IMR-90 (cell line): ENCODE measurements around the gene CALML3. TPM values are rescaled to one million over a fixed set of nuclear protein-coding genes. Genes with fewer than 3 reads are reported as not detected.

ENCODE experiments used
- ATAC-seq: fragments of 200-7000 bp; cut with Tn5 transposase; 2 replicates; pipeline ENCODE4 v1.9.1; 2020; ENCODE audit warnings: low read depth, mild to moderate bottlenecking, moderate library complexity
- BruUV-seq: library from RNA; stranded (reverse); fragments of 400-500 nt; replicated peaks from 2 replicates; lab custom pipeline; 2021; lab: Mats Ljungman, UMichigan
- CTCF ChIA-PET: fragments of 300-600 bp; formaldehyde crosslinking; extraction: SDS; loops from one replicate; lab custom pipeline; 2021; ENCODE audit warnings: antibody characterized with exemption; lab: Yijun Ruan, JAX
- POLR2A ChIA-PET: fragments of 300-600 bp; sonication (Branson Sonifier 250); formaldehyde crosslinking; loops from one replicate; lab custom pipeline; 2022; ENCODE audit warnings: antibody characterized with exemption; ENCODE audit not compliant: unreplicated experiment; lab: Charles Lee
- DNase-seq: peaks from one replicate; pipeline ENCODE4 v3.0.0; 2013
- H2AFZ ChIP-seq: replicated peaks from 2 replicates; pipeline ENCODE3; 2013; ENCODE audit warnings: low read length, mild to moderate bottlenecking; ENCODE audit not compliant: poor library complexity
- H2AK5ac ChIP-seq: 2 replicates; pipeline ENCODE4 v1.6.1; 2013; ENCODE audit warnings: low read depth, low read length, inconsistent platforms
- H2AK9ac ChIP-seq: replicated peaks from 2 replicates; pipeline ENCODE3; 2013; ENCODE audit warnings: mild to moderate bottlenecking, low read depth, low read length, moderate library complexity; ENCODE audit not compliant: poor library complexity
- H2BK120ac ChIP-seq: 2 replicates; pipeline ENCODE4 v1.6.1; 2013; ENCODE audit warnings: low read depth, low read length, inconsistent platforms
- H2BK15ac ChIP-seq: 3 replicates; pipeline ENCODE4 v1.6.1; 2013; ENCODE audit warnings: low read depth, low read length, inconsistent platforms
- H2BK20ac ChIP-seq: 2 replicates; pipeline ENCODE4 v1.6.1; 2013; ENCODE audit warnings: low read depth, mild to moderate bottlenecking, inconsistent platforms, low read length, moderate library complexity
- H2BK5ac ChIP-seq: 2 replicates; pipeline ENCODE4 v1.6.1; 2013; ENCODE audit warnings: mild to moderate bottlenecking, low read depth, low read length, inconsistent platforms; ENCODE audit not compliant: poor library complexity, severe bottlenecking
- H3K14ac ChIP-seq: replicated peaks from 2 replicates; pipeline ENCODE4 v1.6.1; 2013; ENCODE audit warnings: low read depth, low read length, inconsistent platforms
- H3K18ac ChIP-seq: 2 replicates; pipeline ENCODE4 v1.6.1; 2013; ENCODE audit warnings: low read depth, low read length, control low read depth
- H3K23ac ChIP-seq: 2 replicates; pipeline ENCODE4 v1.6.1; 2013; ENCODE audit warnings: low read depth, low read length, inconsistent platforms
- H3K27ac ChIP-seq: 2 replicates; pipeline ENCODE4 v1.5.1; 2013; ENCODE audit warnings: mild to moderate bottlenecking, control low read depth, low read length; ENCODE audit not compliant: insufficient read depth
- H3K27me3 ChIP-seq: 2 replicates; pipeline ENCODE4 v1.6.1; 2013; ENCODE audit warnings: low read length; ENCODE audit not compliant: control insufficient read depth, insufficient read depth
- H3K36me3 ChIP-seq: 2 replicates; pipeline ENCODE4 v1.6.1; 2013; ENCODE audit warnings: low read length, mixed read lengths; ENCODE audit not compliant: control insufficient read depth, insufficient read depth
- H3K4ac ChIP-seq: 2 replicates; pipeline ENCODE4 v1.6.1; 2013; ENCODE audit warnings: low read depth, low read length, inconsistent platforms
- H3K4me1 ChIP-seq: 2 replicates; pipeline ENCODE4 v1.6.1; 2013; ENCODE audit warnings: low read length, mixed read lengths; ENCODE audit not compliant: control insufficient read depth, insufficient read depth
- H3K4me2 ChIP-seq: 2 replicates; pipeline ENCODE4 v1.6.1; 2013; ENCODE audit warnings: low read depth, mild to moderate bottlenecking, control low read depth, low read length, moderate library complexity
- H3K4me3 ChIP-seq: 2 replicates; pipeline ENCODE4 v1.5.1; 2013; ENCODE audit warnings: low read depth, mild to moderate bottlenecking, control low read depth, low read length, moderate library complexity; ENCODE audit not compliant: insufficient read depth
- H3K56ac ChIP-seq: 2 replicates; pipeline ENCODE4 v1.6.1; 2013; ENCODE audit warnings: low read length, inconsistent platforms; ENCODE audit not compliant: insufficient read depth; ENCODE audit errors: extremely low read depth
- H3K79me1 ChIP-seq, 2 experiments: 2 replicates each; pipeline ENCODE4 v1.6.1; 2013; ENCODE audit warnings: low read length in 2 of 2, inconsistent platforms in 1 of 2, low read depth in 1 of 2
- H3K9ac ChIP-seq: 2 replicates; pipeline ENCODE4 v1.6.1; 2013; ENCODE audit warnings: low read depth, low read length, control low read depth
- H3K9me1 ChIP-seq: 2 replicates; pipeline ENCODE4 v1.6.1; 2013; ENCODE audit warnings: low read length, inconsistent platforms; ENCODE audit not compliant: insufficient read depth
- H3K9me3 ChIP-seq: 2 replicates; pipeline ENCODE4 v1.6.1; 2013; ENCODE audit warnings: low read length; ENCODE audit not compliant: control insufficient read depth, insufficient read depth
- H4K20me1 ChIP-seq: 2 replicates; pipeline ENCODE4 v1.6.1; 2013; ENCODE audit warnings: low read length, inconsistent platforms; ENCODE audit not compliant: insufficient read depth
- H4K5ac ChIP-seq: 2 replicates; pipeline ENCODE4 v1.6.1; 2013; ENCODE audit warnings: mild to moderate bottlenecking, low read depth, low read length, control low read depth
- H4K8ac ChIP-seq, 2 experiments: 2 replicates each; pipeline ENCODE4 v1.6.1; 2013; ENCODE audit warnings: low read depth in 2 of 2, low read length in 2 of 2, control low read depth in 1 of 2, inconsistent platforms in 1 of 2
- H4K91ac ChIP-seq: 2 replicates; pipeline ENCODE4 v1.6.1; 2013; ENCODE audit warnings: low read depth, low read length, inconsistent platforms; ENCODE audit not compliant: insufficient read depth
- CEBPB ChIP-seq: IDR thresholded peaks from 2 replicates; pipeline ENCODE4 v1.6.1; 2012; ENCODE audit warnings: low read depth, low read length, improper control_type of control experiment
- FOS ChIP-seq: fragments of 150-350 bp; IDR thresholded peaks from 2 replicates; pipeline ENCODE4 v1.6.1; 2016; ENCODE audit warnings: low read depth, low read length
- RAD21 ChIP-seq: IDR thresholded peaks from 2 replicates; pipeline ENCODE4 v1.6.1; 2012; ENCODE audit warnings: low read length, improper control_type of control experiment
- WGBS, 2 experiments: methylation state at CpG; one replicate each; pipeline versions ENCODE4 v1.1.5 to v1.1.7; 2013; ENCODE audit warnings: missing lambda C conversion rate in 2 of 2; ENCODE audit not compliant: insufficient read length in 1 of 2; ENCODE audit errors: extremely low coverage in 2 of 2; 5-methylcytosine and 5-hydroxymethylcytosine counted together
- dilution Hi-C: fragments of 300-500 bp; cut with HindIII; formaldehyde crosslinking; loops from one replicate; pipeline ENCODE4 v1.14.3; 2018; ENCODE audit warnings: low sequenced_read_pairs; ENCODE audit not compliant: unreplicated experiment
- in situ Hi-C: fragments of 300-500 bp; cut with MboI; formaldehyde crosslinking; loops from 3 replicates; pipeline ENCODE4 v1.14.3; 2019; ENCODE audit warnings: low sequenced_read_pairs, inconsistent platforms, mixed read lengths
- intact Hi-C: fragments of 100-400 bp; cut with micrococcal nuclease; formaldehyde crosslinking; loops from 2 replicates; pipeline ENCODE4 v1.10.0; 2022
- polyA plus RNA-seq, 3 experiments: library from polyadenylated mRNA; depleted of rRNA; stranded (reverse); fragments of >200 nt; gene quantifications; 2 replicates each; pipeline ENCODE4 v1.2.3, GENCODE V29; 2012; ENCODE audit warnings: low replicate concordance in 1 of 3
- total RNA-seq: library from RNA; depleted of rRNA; stranded (reverse); fragments of >200 nt; gene quantifications from 2 replicates; pipeline ENCODE4 v1.2.3, GENCODE V29; 2012

The CALML3 gene
- total and polyA plus RNA-seq, 2 of the 4 experiments (the other 2 are of a cell fraction): not detected

- ChIA-PET POLR2A (no interaction called here), CTCF (interaction anchor here (1.8 kb wide), 1 partner anchor 20 kb away, joined by 4 read pairs; no protein-coding TSS in a partner anchor)
- DNase-seq (no peak), ATAC-seq (no peak)
- in situ Hi-C loops (no loop called here), intact Hi-C loops (no loop called here), dilution Hi-C loops (no loop called here)
- Histone ChIP-seq H3K23ac (no peak overlapping the region), H2AFZ (peak overlapping the region; percentile 33), H2BK20ac (no peak overlapping the region), H3K9me1 (peaks cover 13% of the 10 kb centered on the region; the same call in 1 of the 2 replicates), H3K18ac (no peak overlapping the region), H3K14ac (no peak overlapping the region), H3K9me3 (no peaks in the 10 kb centered on the region), H4K8ac (no peak overlapping the region), H3K4me2 (no peak overlapping the region), H4K91ac (no peak overlapping the region), H2AK9ac (no peak overlapping the region), H3K27ac (no peak overlapping the region), H3K4ac (no peak overlapping the region), H4K20me1 (no peaks in the 10 kb centered on the region), H3K9ac (no peak overlapping the region), H2BK15ac (no peak overlapping the region), H2BK120ac (no peak overlapping the region), H3K27me3 (peaks cover 48% of the 10 kb centered on the region), H3K56ac (no peak overlapping the region), H2BK5ac (no peak overlapping the region), H3K79me1 (no peaks in the 10 kb centered on the region), H3K36me3 (no peaks in the 10 kb centered on the region), H2AK5ac (no peak overlapping the region), H3K4me1 (no peaks in the 10 kb centered on the region), H3K4me3 (no peak overlapping the region), H4K5ac (no peak overlapping the region)
- TF ChIP-seq FOS: no peak
- TF ChIP-seq CEBPB: no peak
- TF ChIP-seq RAD21: no peak
- WGBS, 2 experiments: 49% methylated on average over 4 of the region's 7 CpGs; no CpG with 5 or more reads in 1 of the 2 experiments
- no TSS peak for BruUV-seq
Measured at GRCh38 chr10:5500162-5500670, 24.5 kb upstream of the CALML3 start.
